GM21423 (cell line): ENCODE results near the gene AGRN.
A peak's percentile ranks its signal among the peaks of the same experiment; 100 is the strongest.
"Not testable (repeated sequence)": the region's sequence is repeated elsewhere in the genome, so short reads cannot be mapped to it uniquely, and the experiment has no call there.

Experiments used
- ATAC-seq: cut with Tn5 transposase; IDR thresholded peaks from one replicate; pipeline ENCODE4 v1.9.1; 2021; ENCODE audit warnings: mild to moderate bottlenecking, moderate library complexity; ENCODE audit not compliant: unreplicated experiment

Gene AGRN

GRCh38 chr1:1049318-1050165 lies 29.6 kb downstream of the AGRN start:
- no peak for ATAC-seq

GRCh38 chr1:1050577-1051052 lies 30.7 kb downstream of the AGRN start:
- ATAC-seq: no peak

- ATAC-seq: no peak
Observed at GRCh38 chr1:1051127-1051810, 31.3 kb downstream of the AGRN start.

GRCh38 chr1:1052003-1052840 lies 32.3 kb downstream of the AGRN start:
- ATAC-seq: no peak

GRCh38 chr1:1053022-1053421 lies 33.1 kb downstream of the AGRN start:
- no peak for ATAC-seq

GRCh38 chr1:1053682-1054081 lies 33.8 kb downstream of the AGRN start:
- ATAC-seq: no peak

GRCh38 chr1:1054099-1054700 lies 34.3 kb downstream of the AGRN start:
- ATAC-seq: no peak

- ATAC-seq: no peak
Observed at GRCh38 chr1:1054971-1055370, 35.1 kb downstream of the AGRN start.

- no peak for ATAC-seq
Observed at GRCh38 chr1:1055841-1056736, 36.2 kb downstream of the AGRN start.

GRCh38 chr1:1057769-1058087 lies 37.8 kb downstream of the AGRN start:
- not testable (repeated sequence) for ATAC-seq

GRCh38 chr1:1058088-1058905 lies 38.4 kb downstream of the AGRN start:
- no peak for ATAC-seq

GRCh38 chr1:1058921-1059493 lies 39.1 kb downstream of the AGRN start:
- peak; percentile 33 for ATAC-seq

- peak; percentile 62 for ATAC-seq
Observed at GRCh38 chr1:1059494-1060280, 39.8 kb downstream of the AGRN start.

- ATAC-seq: no peak
Observed at GRCh38 chr1:1060281-1061000, 40.5 kb downstream of the AGRN start.

GRCh38 chr1:1061682-1062345 lies 41.9 kb downstream of the AGRN start:
- no peak for ATAC-seq

GRCh38 chr1:1062348-1063163 lies 42.6 kb downstream of the AGRN start:
- ATAC-seq: no peak
